Activated CD4-positive, CD25-positive, alpha-beta regulatory T cell treated with anti-CD3 and anti-CD28 coated beads, Interleukin-2, amount 50 U/mL, for 72 hours (primary cell): ENCODE results near the gene RSPH3.

Experiments used
- DNase-seq: peaks from one replicate; pipeline ENCODE4 v3.0.0; 2021

RSPH3 gene

GRCh38 chr6:158924499-158925455, 75.2 kb downstream of the RSPH3 start:
- no peak for DNase-seq

- no peak for DNase-seq
These were observed 76.0 kb downstream of the RSPH3 start for GRCh38 chr6:158923805-158924498.
